ENCODE results near the gene TRMT10B.

GRCh38 chr9:37710046-37710445, 43.6 kb upstream of the TRMT10B start:
- TF ChIP-seq POLR2A (IDR thresholded peaks at IDR 0.05; ENCODE audit: low read depth) (no peak), POLR2AphosphoS5 (IDR thresholded peaks at IDR 0.05) (no peak)
- TF ChIP-seq, protein P1, sequence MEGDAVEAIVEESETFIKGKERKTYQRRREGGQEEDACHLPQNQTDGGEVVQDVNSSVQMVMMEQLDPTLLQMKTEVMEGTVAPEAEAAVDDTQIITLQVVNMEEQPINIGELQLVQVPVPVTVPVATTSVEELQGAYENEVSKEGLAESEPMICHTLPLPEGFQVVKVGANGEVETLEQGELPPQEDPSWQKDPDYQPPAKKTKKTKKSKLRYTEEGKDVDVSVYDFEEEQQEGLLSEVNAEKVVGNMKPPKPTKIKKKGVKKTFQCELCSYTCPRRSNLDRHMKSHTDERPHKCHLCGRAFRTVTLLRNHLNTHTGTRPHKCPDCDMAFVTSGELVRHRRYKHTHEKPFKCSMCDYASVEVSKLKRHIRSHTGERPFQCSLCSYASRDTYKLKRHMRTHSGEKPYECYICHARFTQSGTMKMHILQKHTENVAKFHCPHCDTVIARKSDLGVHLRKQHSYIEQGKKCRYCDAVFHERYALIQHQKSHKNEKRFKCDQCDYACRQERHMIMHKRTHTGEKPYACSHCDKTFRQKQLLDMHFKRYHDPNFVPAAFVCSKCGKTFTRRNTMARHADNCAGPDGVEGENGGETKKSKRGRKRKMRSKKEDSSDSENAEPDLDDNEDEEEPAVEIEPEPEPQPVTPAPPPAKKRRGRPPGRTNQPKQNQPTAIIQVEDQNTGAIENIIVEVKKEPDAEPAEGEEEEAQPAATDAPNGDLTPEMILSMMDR (IDR thresholded peaks at IDR 0.05), result no peak
